GM10266 (cell line): ENCODE measurements around the gene MTG2.
A peak's percentile ranks its signal among the peaks of the same experiment; 100 is the strongest.

Experiments used
- DNase-seq: peaks from one replicate; pipeline ENCODE4 v3.0.0; 2012; ENCODE audit errors: extremely low spot score
- CTCF ChIP-seq: IDR thresholded peaks from 2 replicates; pipeline ENCODE4 v1.5.1; 2012; ENCODE audit warnings: mild to moderate bottlenecking, low read depth; ENCODE audit not compliant: control insufficient read depth, insufficient read depth; ENCODE audit errors: missing control alignments

MTG2 gene

DNA sequence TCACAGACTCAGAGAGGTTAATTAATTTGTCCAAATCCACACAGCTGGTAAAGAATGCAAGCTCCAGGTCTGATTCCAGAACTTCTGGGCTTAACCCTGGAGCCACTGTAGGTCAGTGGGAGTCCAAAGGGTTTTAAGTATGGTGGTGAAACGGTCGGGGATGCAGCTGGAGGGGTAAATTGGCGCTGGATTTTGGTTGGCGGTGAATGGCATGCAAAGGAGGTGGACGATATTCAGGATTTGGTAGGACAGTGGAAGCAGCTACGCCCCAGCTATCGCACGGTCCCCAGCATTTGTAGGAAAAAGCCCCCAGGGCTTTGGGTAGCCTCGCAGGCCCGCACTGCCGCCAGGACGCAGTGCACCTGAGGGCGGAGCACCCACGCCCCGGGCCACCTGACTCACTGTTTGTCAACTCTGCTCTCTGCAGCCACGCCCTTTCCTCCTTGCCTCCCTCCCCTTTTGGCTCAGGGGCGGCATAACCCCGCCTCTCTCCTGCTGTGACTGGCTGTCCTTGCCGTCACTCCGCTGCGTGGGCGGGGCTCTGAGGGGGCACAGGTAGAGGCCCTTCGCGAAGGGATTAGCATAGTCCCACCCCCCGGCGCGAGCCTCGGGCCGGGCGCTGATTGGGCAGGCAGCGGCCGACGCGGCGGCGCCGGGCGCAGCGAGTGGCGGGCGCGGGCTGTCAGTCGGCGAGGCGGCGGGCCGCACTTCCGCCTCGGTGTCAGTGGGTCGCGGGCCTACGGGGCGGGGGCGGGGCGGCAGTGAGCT, 55.2 kb downstream of the MTG2 start, which contains the start of gene OSBPL2:
TSS of gene OSBPL2 (plus strand) at position 721 of the 768 bp plus-strand sequence. CDS start 17,664 bp downstream, outside the sequence.
- TF ChIP-seq CTCF: no peak
- peak; percentile 100 for DNase-seq

- no peak for DNase-seq
- no peak for TF ChIP-seq CTCF
Observed at GRCh38 chr20:62238569-62239277, 55.9 kb downstream of the MTG2 start.

DNA sequence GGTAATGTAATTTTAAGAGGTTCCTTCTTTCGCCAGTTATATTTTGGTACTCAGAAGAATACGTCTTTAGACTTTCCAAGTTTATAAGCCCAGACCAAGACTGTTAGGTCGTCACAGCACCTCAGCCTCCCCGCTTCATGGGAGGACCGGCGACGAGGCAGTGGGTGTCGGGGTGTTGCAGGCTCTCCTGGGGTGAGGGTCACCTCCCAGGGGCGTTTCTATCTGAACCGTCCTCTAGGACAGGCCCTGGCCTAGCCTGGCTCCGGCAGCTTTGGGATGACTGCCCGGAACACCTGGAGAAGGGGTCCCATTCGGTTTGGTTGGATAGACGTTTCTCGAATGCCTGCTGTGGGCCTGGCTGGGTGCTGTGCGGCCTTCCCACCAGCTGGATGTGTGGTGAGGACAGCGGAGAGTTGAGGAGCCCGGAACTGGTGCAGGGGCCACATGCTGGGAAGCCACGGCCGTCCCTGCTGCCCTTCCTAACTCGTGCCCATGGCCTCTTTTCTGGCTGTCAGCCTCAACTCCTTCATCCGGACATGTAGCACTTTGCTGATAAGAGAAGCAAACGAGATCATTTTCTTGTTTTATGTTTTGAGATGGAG, 56.6 kb downstream of the MTG2 start:
- no peak for TF ChIP-seq CTCF
- DNase-seq: no peak

DNA sequence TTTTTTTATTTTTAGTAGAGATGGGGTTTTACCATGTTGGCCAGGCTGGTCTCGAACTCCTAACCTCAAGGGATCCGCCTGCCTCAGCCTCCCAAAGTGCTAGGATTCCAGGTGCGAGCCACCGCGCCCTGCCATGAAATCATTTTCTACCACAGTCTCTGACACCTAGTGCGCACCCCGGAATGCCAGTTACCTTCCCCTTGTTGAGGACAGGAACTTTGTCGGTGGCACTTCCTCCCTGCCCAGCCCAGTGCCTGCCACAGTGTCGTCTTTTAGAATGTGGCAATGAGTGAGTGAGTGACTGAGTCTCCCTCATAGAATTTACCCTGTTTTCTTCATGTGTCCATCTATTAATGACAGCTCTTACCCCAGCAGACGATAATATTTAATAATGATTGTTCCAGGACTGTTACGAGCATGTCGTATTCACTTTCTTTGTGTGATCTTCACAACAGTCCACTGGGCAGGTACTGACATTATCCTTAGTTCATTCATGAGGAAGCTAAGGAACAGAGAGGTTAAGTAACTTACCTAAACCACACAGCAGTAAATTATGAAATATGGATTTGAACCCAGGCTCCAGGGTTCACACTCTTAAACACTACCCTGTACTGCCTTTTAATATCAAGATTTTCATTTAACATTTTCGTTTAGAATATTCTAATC, 57.3 kb downstream of the MTG2 start:
- DNase-seq: no peak
- TF ChIP-seq CTCF: no peak

DNA sequence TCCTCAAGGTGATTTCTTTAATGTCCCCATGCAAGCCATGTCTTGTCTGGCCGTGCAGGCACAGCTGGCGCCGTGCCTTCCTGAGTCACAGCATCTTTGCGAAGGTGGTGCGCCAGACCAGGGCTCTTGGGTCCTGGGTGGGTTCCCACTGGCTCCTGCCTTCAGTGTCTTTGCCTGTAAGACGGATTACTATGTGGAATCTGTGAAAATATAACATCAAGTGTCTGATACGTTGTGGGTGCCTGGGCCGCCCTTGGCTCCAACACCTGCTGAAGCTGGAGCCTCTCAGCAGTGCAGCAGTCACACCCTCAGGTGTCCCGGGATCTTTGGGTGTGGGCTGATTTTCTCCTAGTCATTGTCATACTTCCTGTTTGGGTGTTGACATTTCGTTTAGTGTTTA, 58.7 kb downstream of the MTG2 start:
- TF ChIP-seq CTCF: no peak
- no peak for DNase-seq

- no peak for TF ChIP-seq CTCF
- no peak for DNase-seq
Observed at GRCh38 chr20:62242176-62242575, 59.3 kb downstream of the MTG2 start.
